HUES64 (cell line): Measurements from ENCODE around the gene SCYL1. TPM values are rescaled to one million over a fixed set of nuclear protein-coding genes. Genes with fewer than 3 reads are reported as not detected.

Experiments
- H3K27ac ChIP-seq: 2 replicates; pipeline ENCODE4 v1.7.0; 2013; ENCODE audit warnings: low read depth, low read length, inconsistent platforms
- H3K27me3 ChIP-seq: 2 replicates; pipeline ENCODE4 v1.6.1; 2013; ENCODE audit warnings: mild to moderate bottlenecking, low read length; ENCODE audit not compliant: insufficient read depth
- H3K36me3 ChIP-seq: 2 replicates; pipeline ENCODE4 v1.6.1; 2013; ENCODE audit warnings: mild to moderate bottlenecking, low read length; ENCODE audit not compliant: insufficient read depth
- H3K4me1 ChIP-seq: 2 replicates; pipeline ENCODE4 v1.6.1; 2013; ENCODE audit warnings: mild to moderate bottlenecking, low read length, moderate library complexity; ENCODE audit not compliant: insufficient read depth
- H3K4me3 ChIP-seq: 2 replicates; pipeline ENCODE4 v1.5.1; 2013; ENCODE audit warnings: mild to moderate bottlenecking, low read length, moderate library complexity
- H3K9ac ChIP-seq: 2 replicates; pipeline ENCODE4 v1.6.1; 2013; ENCODE audit warnings: mild to moderate bottlenecking, low read depth, low read length
- H3K9me3 ChIP-seq: 2 replicates; pipeline ENCODE4 v1.6.1; 2013; ENCODE audit warnings: low read depth, low read length; ENCODE audit not compliant: insufficient read depth
- WGBS: fragments of 150-250, 120-280 bp; methylation state at CpG from one replicate; pipeline ENCODE4 v1.1.7; 2013; ENCODE audit warnings: missing lambda C conversion rate; 5-methylcytosine and 5-hydroxymethylcytosine counted together
- polyA plus RNA-seq, 2 experiments: library from polyadenylated mRNA; stranded (reverse); fragments of 50-300 nt; gene quantifications; one replicate each; pipeline ENCODE4 v1.2.3, GENCODE V29; 2013

SCYL1 gene
- 39.3 TPM for polyA plus RNA-seq (2013, experiment 1 of 2)
- polyA plus RNA-seq (2013, experiment 2 of 2) = 42.5 TPM

DNA sequence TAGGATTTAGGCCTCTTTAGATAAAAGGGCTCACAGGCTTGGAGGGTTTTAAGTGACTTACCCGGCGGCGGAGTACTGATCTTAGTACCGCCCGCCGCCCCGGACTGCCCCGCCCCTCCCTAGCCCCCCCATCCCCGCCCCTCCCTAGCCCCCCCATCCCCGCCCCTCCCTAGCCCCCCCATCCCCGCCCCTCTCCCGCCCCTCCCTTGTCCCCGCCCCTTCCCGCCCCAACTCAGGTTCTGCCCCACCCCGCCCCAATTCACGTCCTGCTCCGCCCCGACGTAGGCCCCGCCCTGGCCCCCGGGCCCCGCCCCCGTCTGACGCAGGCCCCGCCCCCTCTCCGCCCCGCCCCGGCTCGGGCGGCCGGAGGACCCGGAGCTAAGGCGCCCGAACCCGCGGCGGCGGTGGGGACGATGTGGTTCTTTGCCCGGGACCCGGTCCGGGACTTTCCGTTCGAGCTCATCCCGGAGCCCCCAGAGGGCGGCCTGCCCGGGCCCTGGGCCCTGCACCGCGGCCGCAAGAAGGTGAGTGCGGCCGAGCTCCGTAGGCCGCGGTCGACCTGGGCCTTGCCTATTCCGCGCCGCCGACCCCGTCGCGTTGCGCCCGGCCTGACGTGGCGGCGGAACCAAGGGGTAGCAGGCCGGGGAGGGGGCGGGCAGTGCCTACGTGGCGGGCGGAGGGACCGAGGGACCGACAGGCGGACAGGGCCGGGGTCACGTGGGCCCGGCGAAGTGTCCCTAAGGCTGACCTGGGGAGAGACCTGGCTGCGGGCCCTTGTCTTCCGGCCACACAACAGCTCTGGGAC, at the start of gene SCYL1:
Gene SCYL1, plus strand, starts transcription at position 343 of the 805 bp plus-strand sequence. Its CDS starts 71 bp downstream, at position 414.
- Histone ChIP-seq H3K27me3 (peaks cover 4% of the 10 kb centered on the region; the same call in 1 of the 2 replicates), H3K9me3 (no peaks in the 10 kb centered on the region), H3K27ac (peak within 1 kb of the TSS; percentile 82), H3K9ac (peak within 1 kb of the TSS; percentile 89), H3K4me3 (peak within 1 kb of the TSS; percentile 59), H3K4me1 (peaks cover 8% of the 10 kb centered on the region; the same call in 1 of the 2 replicates), H3K36me3 (peaks cover 14% of the 10 kb centered on the region)
- WGBS = under 1% methylated on average over 67 of the region's 82 CpGs

DNA sequence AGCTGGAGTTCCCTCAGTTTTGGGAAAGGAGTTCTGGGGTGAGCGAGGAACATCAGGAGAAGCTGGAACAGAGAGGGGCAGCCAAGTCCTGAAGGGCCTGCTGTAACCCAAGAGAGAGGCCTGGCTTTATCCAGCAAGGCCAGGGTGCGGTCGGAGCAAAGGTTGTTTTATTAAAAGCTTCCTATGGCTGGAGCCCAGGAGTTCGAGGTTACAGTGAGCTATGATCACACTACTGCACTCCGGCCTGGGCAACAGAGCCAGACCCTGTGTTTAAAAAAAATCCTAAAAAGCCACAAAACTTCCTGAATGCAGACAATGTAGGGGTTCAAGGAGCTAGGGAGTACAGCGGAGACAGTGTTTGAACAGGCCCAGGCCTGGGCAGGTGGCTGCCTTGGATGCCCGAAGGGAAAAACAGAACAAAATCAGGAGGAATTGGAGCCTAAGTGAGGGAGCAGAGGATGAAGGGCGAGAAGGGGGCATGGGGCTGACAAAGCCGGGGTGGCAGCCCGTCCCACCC, 48.2 kb upstream of the SCYL1 start:
- H3K9ac ChIP-seq = peak overlapping the region; percentile 95
- WGBS = 63% methylated on average over 10 of the region's 10 CpGs
- peaks cover 31% of the 10 kb centered on the region for H3K4me1 ChIP-seq
- H3K4me3 ChIP-seq = peak overlapping the region; percentile 74
- H3K27me3 ChIP-seq = no peaks in the 10 kb centered on the region
- H3K27ac ChIP-seq = peak overlapping the region; percentile 81
- H3K9me3 ChIP-seq = no peaks in the 10 kb centered on the region
- H3K36me3 ChIP-seq = no peaks in the 10 kb centered on the region

DNA sequence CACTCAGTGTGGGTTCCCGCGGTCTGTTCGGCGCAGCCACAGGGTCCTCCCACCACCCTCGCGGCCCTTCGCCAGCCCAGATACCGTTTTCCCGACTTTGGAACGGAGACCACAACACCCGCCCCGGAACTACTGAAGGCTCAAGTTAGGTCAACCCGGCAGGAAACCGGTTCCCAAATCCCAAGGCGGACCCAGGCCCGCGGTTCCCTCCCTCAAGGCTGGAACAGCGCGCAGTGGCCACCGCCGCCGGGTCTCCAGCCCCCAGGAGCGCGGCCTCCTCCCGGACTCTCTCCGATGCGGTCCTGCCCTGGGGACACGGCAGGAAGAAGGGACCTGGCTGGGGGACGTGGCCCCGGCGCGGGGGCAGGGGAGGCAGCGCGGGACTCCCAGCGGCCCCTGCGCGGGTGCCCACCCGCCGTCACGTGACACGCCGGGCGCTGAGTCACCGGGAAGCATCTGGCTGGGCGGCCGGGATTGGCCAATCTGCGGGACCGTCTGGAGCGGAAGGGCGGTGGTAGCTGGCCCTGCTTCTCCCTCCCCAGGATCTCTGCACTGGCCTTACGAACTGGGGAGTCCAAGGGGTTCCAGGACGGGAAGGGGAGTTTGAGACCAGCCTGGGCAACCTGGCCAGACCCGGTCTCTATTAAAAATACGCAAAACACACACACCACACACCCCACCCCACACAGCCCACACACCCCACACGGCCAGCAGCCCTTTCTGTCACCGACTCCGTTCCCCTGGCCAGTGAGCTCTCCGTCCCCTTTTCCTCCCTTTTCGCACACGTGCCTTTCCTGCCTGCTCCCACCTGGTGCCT, 47.5 kb upstream of the SCYL1 start:
- 3% methylated on average over 60 of the region's 60 CpGs for WGBS
- Histone ChIP-seq H3K9ac (peak overlapping the region; percentile 95), H3K4me1 (peaks cover 31% of the 10 kb centered on the region), H3K4me3 (peak overlapping the region; percentile 74), H3K27me3 (no peaks in the 10 kb centered on the region), H3K27ac (peak overlapping the region; percentile 81), H3K9me3 (no peaks in the 10 kb centered on the region), H3K36me3 (no peaks in the 10 kb centered on the region)

DNA sequence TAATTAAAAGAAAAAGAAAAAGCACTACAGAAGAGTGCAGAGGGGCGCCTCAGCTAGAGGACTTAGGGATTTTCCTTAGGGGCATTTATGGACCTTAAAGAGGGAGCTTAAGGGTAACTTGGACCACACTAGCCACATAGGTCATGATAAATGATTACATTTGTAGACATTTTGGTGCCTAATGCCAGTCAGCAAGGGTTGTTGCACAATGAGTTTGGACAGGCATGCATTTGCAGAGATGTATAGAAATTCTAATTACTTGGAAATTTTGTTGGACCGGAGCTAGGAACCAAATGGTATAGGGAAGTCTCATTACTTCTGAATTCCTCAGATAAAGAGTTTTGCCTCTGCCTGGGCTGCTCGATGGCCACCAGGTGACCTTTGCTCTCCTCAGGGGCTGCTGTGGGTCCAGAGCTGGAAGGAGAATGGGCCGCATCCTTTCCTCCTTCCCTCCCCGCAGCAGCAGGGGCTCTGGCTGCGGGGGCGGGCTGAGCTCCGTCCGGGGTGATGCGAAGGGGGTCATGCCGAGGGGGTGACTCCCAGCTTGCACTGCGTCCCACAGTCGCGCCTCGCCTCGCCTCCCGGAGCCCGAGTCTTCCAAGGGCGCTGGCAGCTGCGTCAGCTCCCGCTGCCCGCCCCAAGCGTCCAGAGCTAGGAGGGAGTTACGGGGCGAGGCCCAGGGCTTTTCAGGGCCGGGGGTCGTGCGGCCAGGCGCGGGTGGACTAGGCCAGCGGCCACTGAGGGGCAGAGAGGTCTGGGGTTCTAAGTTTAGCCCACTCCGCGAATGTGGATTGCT, 46.3 kb upstream of the SCYL1 start:
- H3K4me3 ChIP-seq = no peak overlapping the region
- H3K9ac ChIP-seq = no peak overlapping the region
- WGBS = 81% methylated on average over 33 of the region's 33 CpGs

DNA sequence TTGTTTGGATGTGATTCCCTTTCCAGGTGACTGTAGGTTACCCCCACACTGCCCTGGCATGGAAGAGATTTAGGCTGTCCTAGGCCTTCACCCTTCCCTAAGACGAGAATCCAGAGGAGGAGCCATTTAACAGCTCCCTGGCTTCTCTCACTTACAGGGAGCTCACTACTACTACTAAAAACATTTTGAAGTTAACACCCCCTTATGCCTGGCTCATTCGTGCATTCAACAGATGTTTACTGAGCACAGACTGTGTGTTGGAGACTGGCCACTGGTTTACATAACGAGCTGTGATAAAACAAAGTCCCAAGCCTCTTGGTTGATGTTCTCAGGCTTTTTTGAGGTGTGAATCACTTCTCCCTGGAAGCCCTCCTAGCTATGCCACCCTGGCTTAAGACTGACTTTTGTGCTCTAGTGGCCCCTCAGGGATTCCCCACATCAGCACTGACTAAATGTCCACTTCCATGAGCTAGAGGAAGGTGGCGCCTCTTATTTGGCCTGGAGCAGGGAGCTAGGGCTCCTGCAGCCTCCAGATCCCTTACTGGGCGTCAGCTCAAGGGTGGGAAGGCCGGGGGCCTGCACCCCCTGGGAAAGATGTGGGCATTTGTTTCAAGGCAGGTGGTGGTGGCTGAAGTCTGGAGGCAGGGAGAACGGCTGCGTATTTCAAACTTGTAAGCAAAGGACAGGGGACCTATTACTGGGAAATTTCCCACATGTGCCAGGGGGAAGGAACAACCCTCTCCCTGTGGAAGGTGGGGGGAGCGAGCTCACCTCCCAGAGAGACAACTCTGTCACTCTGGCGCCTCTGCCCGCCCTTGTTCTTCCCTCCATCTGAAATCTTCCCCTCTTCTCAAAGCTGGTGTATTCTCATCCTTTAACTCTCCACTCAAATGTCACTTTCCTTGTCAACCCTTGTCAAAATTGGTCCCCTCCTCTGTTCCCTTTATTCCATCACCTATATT, 45.4 kb upstream of the SCYL1 start:
- Histone ChIP-seq H3K36me3 (no peaks in the 10 kb centered on the region), H3K4me3 (no peak overlapping the region), H3K27me3 (no peaks in the 10 kb centered on the region), H3K4me1 (peaks cover 31% of the 10 kb centered on the region), H3K9me3 (no peaks in the 10 kb centered on the region), H3K9ac (peak overlapping the region; percentile 35; the same call in 1 of the 2 replicates), H3K27ac (peak overlapping the region; percentile 45)
- whole genome bisulfite sequencing = 52% methylated on average over 11 of the region's 11 CpGs

More for the DNA sequence above, 46.3 kb upstream of the SCYL1 start:
- H3K9me3 ChIP-seq = no peaks in the 10 kb centered on the region
- no peaks in the 10 kb centered on the region for H3K36me3 ChIP-seq
- peak overlapping the region; percentile 45 for H3K27ac ChIP-seq
- H3K27me3 ChIP-seq = no peaks in the 10 kb centered on the region
- H3K4me1 ChIP-seq = peaks cover 31% of the 10 kb centered on the region

DNA sequence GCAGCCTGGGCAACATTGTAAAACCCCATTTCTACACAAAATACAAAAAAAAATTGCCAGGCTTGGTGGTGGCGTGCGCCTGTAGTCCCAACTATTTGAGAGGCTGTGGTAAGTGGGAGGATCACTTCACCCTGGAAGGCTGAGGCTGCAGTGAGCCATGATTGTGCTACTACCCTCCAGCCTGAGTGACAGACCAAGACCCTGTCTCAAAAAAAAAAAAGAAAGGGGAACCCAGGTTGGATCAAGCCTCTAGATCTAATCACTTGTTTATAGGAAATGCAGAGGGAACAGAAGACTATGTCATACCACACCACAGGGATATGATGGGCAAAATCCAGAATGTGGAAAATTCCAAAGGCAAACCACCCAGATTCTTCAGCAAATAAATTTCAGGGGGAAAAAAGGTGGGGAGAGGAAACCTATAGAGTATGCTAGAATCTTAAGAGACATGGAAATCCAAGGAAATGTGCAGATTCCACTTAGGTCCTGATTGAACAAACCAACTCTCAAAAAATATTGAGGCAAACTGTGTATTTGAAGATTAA, 42.5 kb upstream of the SCYL1 start:
- Histone ChIP-seq H3K4me3 (no peak overlapping the region), H3K4me1 (peaks cover 43% of the 10 kb centered on the region), H3K9ac (no peak overlapping the region), H3K36me3 (no peaks in the 10 kb centered on the region), H3K9me3 (no peaks in the 10 kb centered on the region), H3K27me3 (no peaks in the 10 kb centered on the region), H3K27ac (no peak overlapping the region)
- WGBS = 100% methylated on average over 2 of the region's 2 CpGs

DNA sequence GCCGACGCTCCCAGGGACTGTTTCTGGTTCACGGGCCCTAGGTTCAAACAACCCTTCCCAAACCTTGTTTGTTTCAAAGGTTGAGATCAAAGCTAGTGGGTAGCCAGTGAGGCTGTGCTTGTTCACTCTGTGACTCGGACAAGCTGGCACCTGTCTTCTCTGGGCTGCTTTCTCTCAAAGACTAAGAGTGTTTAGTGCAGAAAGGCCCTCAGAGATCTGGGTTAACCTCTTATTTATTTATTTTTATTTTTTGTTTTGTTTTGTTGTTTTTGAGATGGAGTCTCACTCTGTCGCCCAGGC, 39.0 kb upstream of the SCYL1 start:
- Histone ChIP-seq H3K9ac (no peak overlapping the region; the same call in 1 of the 2 replicates), H3K27me3 (no peaks in the 10 kb centered on the region), H3K4me3 (peak overlapping the region; percentile 7; the same call in 1 of the 2 replicates), H3K36me3 (no peaks in the 10 kb centered on the region), H3K4me1 (peaks cover 47% of the 10 kb centered on the region), H3K27ac (peak overlapping the region; percentile 71; the same call in 1 of the 2 replicates), H3K9me3 (no peaks in the 10 kb centered on the region)
- 60% methylated on average over 5 of the region's 5 CpGs for WGBS

DNA sequence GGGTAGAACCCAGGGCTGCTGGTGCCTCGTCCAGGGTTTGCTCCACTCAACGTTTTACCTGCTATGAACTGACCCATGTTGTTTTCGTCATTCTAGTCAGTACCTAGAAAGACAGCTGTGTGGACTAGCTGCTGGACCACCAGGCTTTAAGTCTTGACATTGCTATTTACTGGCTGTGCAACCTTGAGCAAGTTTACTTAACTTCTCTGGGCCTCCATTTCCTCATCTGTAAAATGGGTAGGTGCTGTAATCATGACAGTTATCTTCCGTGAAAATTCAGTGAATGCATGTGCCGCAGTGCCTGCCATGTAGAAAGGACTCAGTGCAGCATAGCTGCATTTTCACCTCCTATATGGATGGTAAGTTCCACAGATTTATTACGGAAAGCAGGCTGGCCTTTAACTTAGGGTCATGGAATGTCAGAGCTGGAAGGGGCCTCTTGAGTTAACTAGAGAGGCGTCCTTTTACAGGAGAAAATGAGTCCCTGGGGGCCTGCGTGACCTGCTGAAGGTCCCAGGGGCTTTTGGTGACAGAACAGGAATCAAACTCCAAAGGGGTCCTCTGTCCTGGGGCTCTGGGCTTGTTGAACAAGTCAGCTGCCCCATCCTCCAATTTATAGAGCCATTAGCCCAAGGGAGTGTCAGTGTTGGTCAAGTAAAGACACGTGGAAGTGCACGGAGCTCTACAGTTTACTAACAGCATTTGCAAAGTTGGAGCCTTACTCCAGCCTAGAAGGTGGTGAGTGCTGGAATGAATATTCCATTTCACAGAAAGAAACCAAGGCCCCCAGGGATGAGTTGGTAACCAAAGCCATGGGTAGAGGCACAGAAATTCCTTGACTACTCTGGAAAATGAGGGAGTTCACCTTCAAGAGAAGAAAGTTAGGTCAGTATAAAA, 38.1 kb upstream of the SCYL1 start:
- Histone ChIP-seq H3K27me3 (no peaks in the 10 kb centered on the region), H3K4me3 (no peak overlapping the region; the same call in 1 of the 2 replicates), H3K4me1 (peaks cover 56% of the 10 kb centered on the region), H3K9ac (peak overlapping the region; percentile 2; the same call in 1 of the 2 replicates), H3K9me3 (no peaks in the 10 kb centered on the region), H3K27ac (peak overlapping the region; percentile 85), H3K36me3 (no peaks in the 10 kb centered on the region)
- 87% methylated on average over 10 of the region's 10 CpGs for WGBS
